SU-DHL-6 (cell line): Measurements from ENCODE around the gene SAFB.

ENCODE experiments used
- H2AFZ ChIP-seq: fragments of 200-600 bp; sonication (generic); 2 replicates; pipeline ENCODE4 v1.6.1; 2014; ENCODE audit warnings: low read depth, mild to moderate bottlenecking, moderate library complexity, mixed read lengths, antibody characterized with exemption, low read length; ENCODE audit not compliant: severe bottlenecking
- H3F3A ChIP-seq: fragments of 200-600 bp; shearing (Covaris generic); 2 replicates; pipeline ENCODE4 v1.6.0; 2016; ENCODE audit warnings: antibody characterized with exemption, mild to moderate bottlenecking; ENCODE audit not compliant: insufficient read depth
- H3K27ac ChIP-seq: fragments of 200-600 bp; sonication (generic); 2 replicates; pipeline ENCODE4 v1.5.1; 2016; ENCODE audit warnings: low read depth, mild to moderate bottlenecking, low read length, moderate library complexity, mixed read lengths
- H3K27me3 ChIP-seq: fragments of 200-600 bp; sonication (generic), shearing (Covaris generic); 2 replicates; pipeline ENCODE4 v1.6.0; 2014; ENCODE audit warnings: mild to moderate bottlenecking, low read length
- H3K36me3 ChIP-seq: fragments of 200-600 bp; sonication (generic); 2 replicates; pipeline ENCODE4 v1.6.1; 2014; ENCODE audit warnings: mild to moderate bottlenecking, low read length, mixed read lengths
- H3K4me2 ChIP-seq: fragments of 300-600, 200-600 bp; shearing (Covaris generic), sonication (generic); 2 replicates; pipeline ENCODE4 v1.6.0; 2014; ENCODE audit warnings: low read length, low read depth, mild to moderate bottlenecking; ENCODE audit not compliant: poor library complexity, severe bottlenecking
- H3K4me3 ChIP-seq: fragments of 200-600 bp; sonication (generic); 2 replicates; pipeline ENCODE4 v1.5.1; 2014; ENCODE audit warnings: antibody characterized with exemption, low read length, mild to moderate bottlenecking, mixed read lengths; ENCODE audit not compliant: insufficient read depth, poor library complexity, severe bottlenecking
- H3K79me2 ChIP-seq: fragments of 200-600 bp; sonication (generic); 2 replicates; pipeline ENCODE4 v1.6.1; 2014; ENCODE audit warnings: mild to moderate bottlenecking, low read length, moderate library complexity; ENCODE audit not compliant: insufficient read depth
- H3K9ac ChIP-seq: fragments of 200-600 bp; sonication (generic); 2 replicates; pipeline ENCODE4 v1.7.0; 2014; ENCODE audit warnings: mild to moderate bottlenecking, low read length
- H3K9me2 ChIP-seq: fragments of 200-600 bp; sonication (generic); replicated peaks from 2 replicates; pipeline ENCODE4 v1.6.1; 2014; ENCODE audit warnings: low read length; ENCODE audit not compliant: insufficient read depth
- H3K9me3 ChIP-seq: fragments of 200-600 bp; sonication (generic); 2 replicates; pipeline ENCODE4 v1.6.1; 2014; ENCODE audit warnings: low read length, mixed read lengths; ENCODE audit not compliant: insufficient read depth
- H4K20me1 ChIP-seq: fragments of 200-600 bp; sonication (generic); 2 replicates; pipeline ENCODE4 v1.6.1; 2014; ENCODE audit warnings: low read depth, mild to moderate bottlenecking, antibody characterized with exemption, low read length, moderate library complexity, mixed read lengths
- CTCF ChIP-seq: fragments of 200-600 bp; sonication (generic); IDR thresholded peaks from one replicate; pipeline ENCODE4 v1.5.1; 2017; ENCODE audit warnings: antibody characterized with exemption, mild to moderate bottlenecking, low read length, moderate library complexity; ENCODE audit not compliant: insufficient read depth, poor library complexity, severe bottlenecking
- EZH2phosphoT487 ChIP-seq: fragments of 200-600 bp; sonication (generic), shearing (Covaris generic); conservative IDR thresholded peaks from 2 replicates; pipeline ENCODE4 v1.6.1; 2018; ENCODE audit warnings: mild to moderate bottlenecking, antibody characterized with exemption, low read length, moderate library complexity, mixed read lengths

The SAFB gene

DNA sequence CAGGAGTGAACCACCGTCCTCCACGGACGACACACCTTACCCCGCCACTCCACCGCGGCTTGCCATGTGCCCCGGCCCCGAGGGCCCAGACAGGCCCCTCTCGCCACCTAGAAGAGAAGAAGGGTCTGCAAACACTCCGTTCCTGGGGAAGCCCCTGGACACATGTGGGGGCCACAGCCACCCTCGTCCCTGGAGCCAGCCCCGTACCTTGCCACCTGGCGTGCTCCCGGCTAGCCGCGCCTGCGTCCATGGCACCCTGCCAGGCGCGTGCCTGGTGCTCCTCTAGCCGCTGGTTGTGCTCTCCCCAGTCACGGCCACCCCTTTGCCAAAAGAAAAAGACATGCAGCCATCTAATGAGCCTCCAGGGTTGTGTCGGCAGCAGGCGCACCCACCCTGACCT, 35.2 kb upstream of the SAFB start:
- TF ChIP-seq CTCF (no peak), EZH2phosphoT487 (no peak)
- H3K4me3 ChIP-seq = no peak overlapping the region

GRCh38 chr19:5588441-5588840, 34.4 kb upstream of the SAFB start:
- Histone ChIP-seq H2AFZ (no peak overlapping the region), H3K27ac (no peak overlapping the region), H3K4me3 (no peak overlapping the region), H3K9me2 (no peaks in the 10 kb centered on the region), H3K79me2 (no peaks in the 10 kb centered on the region), H3K9ac (no peak overlapping the region), H3F3A (no peaks in the 10 kb centered on the region), H3K27me3 (no peaks in the 10 kb centered on the region), H4K20me1 (no peaks in the 10 kb centered on the region), H3K36me3 (0 out of 2 replicates have a peak, but pooled peaks cover 6% of the 10 kb centered on the region), H3K9me3 (no peaks in the 10 kb centered on the region), H3K4me2 (no peak overlapping the region)
- TF ChIP-seq CTCF (no peak), EZH2phosphoT487 (no peak)

More for the DNA sequence above, 35.2 kb upstream of the SAFB start:
- H3K27ac ChIP-seq = no peak overlapping the region
- H3K4me2 ChIP-seq = no peak overlapping the region
- H3K79me2 ChIP-seq = no peaks in the 10 kb centered on the region
- no peaks in the 10 kb centered on the region for H3K9me2 ChIP-seq
- no peaks in the 10 kb centered on the region for H3F3A ChIP-seq
- H3K9me3 ChIP-seq = no peaks in the 10 kb centered on the region
- 0 out of 2 replicates have a peak, but pooled peaks cover 6% of the 10 kb centered on the region for H3K36me3 ChIP-seq
- H3K9ac ChIP-seq = no peak overlapping the region
- H4K20me1 ChIP-seq = no peaks in the 10 kb centered on the region
- H2AFZ ChIP-seq = no peak overlapping the region
- no peaks in the 10 kb centered on the region for H3K27me3 ChIP-seq

- no peaks in the 10 kb centered on the region for H3K27me3 ChIP-seq
- H3K79me2 ChIP-seq = no peaks in the 10 kb centered on the region
- TF ChIP-seq CTCF = no peak
- TF ChIP-seq EZH2phosphoT487 = no peak
- no peak overlapping the region for H3K4me2 ChIP-seq
- 0 out of 2 replicates have a peak, but pooled peaks cover 6% of the 10 kb centered on the region for H3K36me3 ChIP-seq
- H3K9ac ChIP-seq = no peak overlapping the region
- no peak overlapping the region for H3K27ac ChIP-seq
- no peaks in the 10 kb centered on the region for H4K20me1 ChIP-seq
- no peaks in the 10 kb centered on the region for H3K9me3 ChIP-seq
- no peaks in the 10 kb centered on the region for H3K9me2 ChIP-seq
- H2AFZ ChIP-seq = no peak overlapping the region
- H3F3A ChIP-seq = no peaks in the 10 kb centered on the region
- H3K4me3 ChIP-seq = no peak overlapping the region
Measured at GRCh38 chr19:5588906-5589676, 33.8 kb upstream of the SAFB start.
